Chondrocyte (in vitro differentiated cells): ENCODE data around the gene SAG. TPM values are rescaled to one million over a fixed set of nuclear protein-coding genes. Genes with fewer than 3 reads are reported as not detected.

Source experiments
- DNase-seq: peaks from one replicate; pipeline ENCODE4 v3.0.0; 2021; ENCODE audit warnings: mixed read lengths, low spot score
- H3K27ac Mint-ChIP-seq: one replicate; pipeline ENCODE4 v1.8.0; 2021; ENCODE audit warnings: mild to moderate bottlenecking, moderate library complexity, mixed read lengths; ENCODE audit not compliant: unreplicated experiment
- H3K27me3 Mint-ChIP-seq: 2 replicates; pipeline ENCODE4 v1.8.0; 2021; ENCODE audit warnings: low read depth, mixed read lengths
- H3K36me3 Mint-ChIP-seq: 2 replicates; pipeline ENCODE4 v1.8.0; 2021; ENCODE audit warnings: low read depth, mixed read lengths
- H3K4me1 Mint-ChIP-seq: 2 replicates; pipeline ENCODE4 v1.8.0; 2021; ENCODE audit warnings: low read depth, mild to moderate bottlenecking, mixed read lengths
- H3K4me3 Mint-ChIP-seq: one replicate; pipeline ENCODE4 v1.8.0; 2021; ENCODE audit warnings: mild to moderate bottlenecking, moderate library complexity, mixed read lengths; ENCODE audit not compliant: unreplicated experiment
- H3K9me3 Mint-ChIP-seq: 2 replicates; pipeline ENCODE4 v1.8.0; 2021; ENCODE audit warnings: low read depth, mixed read lengths
- total RNA-seq: library from RNA; stranded (reverse); gene quantifications from 3 replicates; pipeline ENCODE4 v1.2.1, GENCODE V29; 2021
- TF ChIP-seq, protein P1 (sequence below): fragments of 200-600 bp; sonication (generic); IDR thresholded peaks from 2 replicates; pipeline ENCODE4 v1.5.0; 2021; ENCODE audit warnings: antibody characterized with exemption, mild to moderate bottlenecking, moderate library complexity

SAG gene
- total RNA-seq, 1 donor from 2014 or later, result not detected

DNA sequence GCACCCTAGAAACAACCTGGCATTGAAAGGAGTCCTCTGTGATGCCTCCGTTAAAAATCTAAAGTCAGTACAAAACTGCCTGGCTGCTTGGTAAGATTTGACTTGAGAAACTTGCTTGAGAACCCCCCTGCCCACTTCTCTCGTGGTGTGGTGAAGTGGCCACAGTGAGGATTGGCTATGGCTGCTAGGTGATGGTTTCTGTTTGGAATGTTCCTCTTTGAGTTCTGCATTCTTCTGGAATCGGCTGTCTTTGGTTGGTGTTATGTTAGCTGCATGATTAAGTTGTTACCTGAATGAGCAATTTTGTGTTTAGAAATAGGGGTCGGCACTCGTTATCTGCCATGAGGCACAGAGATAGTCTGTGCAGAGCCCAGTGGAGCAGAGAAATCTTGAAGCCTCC is 21.7 kb upstream of the SAG start:
- TF ChIP-seq, protein P1, sequence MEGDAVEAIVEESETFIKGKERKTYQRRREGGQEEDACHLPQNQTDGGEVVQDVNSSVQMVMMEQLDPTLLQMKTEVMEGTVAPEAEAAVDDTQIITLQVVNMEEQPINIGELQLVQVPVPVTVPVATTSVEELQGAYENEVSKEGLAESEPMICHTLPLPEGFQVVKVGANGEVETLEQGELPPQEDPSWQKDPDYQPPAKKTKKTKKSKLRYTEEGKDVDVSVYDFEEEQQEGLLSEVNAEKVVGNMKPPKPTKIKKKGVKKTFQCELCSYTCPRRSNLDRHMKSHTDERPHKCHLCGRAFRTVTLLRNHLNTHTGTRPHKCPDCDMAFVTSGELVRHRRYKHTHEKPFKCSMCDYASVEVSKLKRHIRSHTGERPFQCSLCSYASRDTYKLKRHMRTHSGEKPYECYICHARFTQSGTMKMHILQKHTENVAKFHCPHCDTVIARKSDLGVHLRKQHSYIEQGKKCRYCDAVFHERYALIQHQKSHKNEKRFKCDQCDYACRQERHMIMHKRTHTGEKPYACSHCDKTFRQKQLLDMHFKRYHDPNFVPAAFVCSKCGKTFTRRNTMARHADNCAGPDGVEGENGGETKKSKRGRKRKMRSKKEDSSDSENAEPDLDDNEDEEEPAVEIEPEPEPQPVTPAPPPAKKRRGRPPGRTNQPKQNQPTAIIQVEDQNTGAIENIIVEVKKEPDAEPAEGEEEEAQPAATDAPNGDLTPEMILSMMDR, result no peak
- H3K9me3 Mint-ChIP-seq, result no peaks in the 10 kb centered on the region
- no peak for DNase-seq
- no peaks in the 10 kb centered on the region for H3K27me3 Mint-ChIP-seq
- H3K36me3 Mint-ChIP-seq, result peaks cover 46% of the 10 kb centered on the region
- H3K27ac Mint-ChIP-seq, result no peak overlapping the region
- peaks cover 31% of the 10 kb centered on the region for H3K4me1 Mint-ChIP-seq
- H3K4me3 Mint-ChIP-seq, result no peak overlapping the region

DNA sequence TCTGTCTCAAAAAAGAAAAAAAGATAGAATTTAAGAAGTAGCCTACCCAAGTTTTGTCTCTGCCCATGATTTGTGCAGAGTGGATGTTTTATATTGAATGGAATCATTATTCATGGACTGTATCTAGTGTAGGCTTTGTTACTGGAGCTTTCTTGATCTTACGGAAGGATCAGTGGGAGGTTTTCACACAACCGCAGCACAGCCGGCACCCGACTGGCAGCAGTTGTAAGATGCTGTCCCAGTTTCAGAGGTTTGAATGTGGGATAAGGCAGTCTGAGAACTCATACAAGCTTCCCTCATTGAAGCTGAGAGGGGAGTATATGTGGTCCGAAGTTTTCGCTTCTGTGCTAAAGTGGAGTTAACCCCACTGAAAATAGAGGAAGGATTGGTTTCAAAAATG is 19.7 kb upstream of the SAG start:
- H3K36me3 Mint-ChIP-seq, result peaks cover 49% of the 10 kb centered on the region
- TF ChIP-seq, protein P1, result no peak

DNA sequence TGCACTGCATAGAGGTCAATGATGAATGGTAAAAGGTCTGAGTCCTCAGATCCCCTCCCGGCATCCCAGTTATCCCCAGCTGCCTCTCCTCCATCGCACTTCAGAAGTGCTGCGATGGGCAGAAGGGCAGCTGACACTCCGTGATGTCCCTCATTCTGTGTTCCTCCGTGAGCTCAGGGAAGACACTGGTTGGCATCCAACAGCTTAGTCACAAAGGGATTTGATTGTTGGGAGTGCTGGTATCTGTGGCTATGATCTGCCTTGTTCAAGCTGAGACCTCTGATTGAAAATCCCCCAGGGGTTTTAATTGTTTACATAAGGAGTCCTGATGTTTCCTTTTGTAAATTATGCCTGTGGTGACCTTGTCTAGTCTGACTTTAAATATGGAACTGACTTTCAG is 19.0 kb upstream of the SAG start:
- H3K27ac Mint-ChIP-seq, result no peak overlapping the region
- H3K36me3 Mint-ChIP-seq, result peaks cover 51% of the 10 kb centered on the region

More for the DNA sequence above, 19.7 kb upstream of the SAG start:
- DNase-seq, result no peak
- Mint-ChIP-seq H3K9me3 (no peaks in the 10 kb centered on the region), H3K4me3 (no peak overlapping the region), H3K27ac (no peak overlapping the region), H3K4me1 (peaks cover 23% of the 10 kb centered on the region), H3K27me3 (no peaks in the 10 kb centered on the region)

DNA sequence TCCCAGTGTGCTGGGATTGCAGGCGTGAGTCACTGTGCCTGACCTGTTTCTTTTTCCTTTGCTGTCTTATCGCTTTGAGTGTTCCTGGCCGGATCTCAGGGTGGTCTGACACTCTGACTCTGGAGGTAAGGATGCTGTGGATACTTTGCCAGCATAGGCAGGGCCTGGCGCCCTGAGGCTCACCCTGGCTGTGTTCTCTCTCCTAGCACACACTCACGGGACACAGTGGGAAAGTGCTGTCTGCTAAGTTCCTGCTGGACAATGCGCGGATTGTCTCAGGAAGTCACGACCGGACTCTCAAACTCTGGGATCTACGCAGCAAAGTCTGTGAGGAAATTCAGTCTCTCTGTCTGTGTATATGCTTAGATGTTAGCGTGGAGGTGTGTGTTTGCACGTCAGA is 18.0 kb upstream of the SAG start:
- TF ChIP-seq, protein P1, result no peak
- DNase-seq, result no peak
- no peaks in the 10 kb centered on the region for H3K9me3 Mint-ChIP-seq
- H3K36me3 Mint-ChIP-seq, result peaks cover 60% of the 10 kb centered on the region
- H3K4me3 Mint-ChIP-seq, result no peak overlapping the region
- no peaks in the 10 kb centered on the region for H3K27me3 Mint-ChIP-seq
- no peak overlapping the region for H3K27ac Mint-ChIP-seq
- peaks cover 23% of the 10 kb centered on the region for H3K4me1 Mint-ChIP-seq

More for the DNA sequence above, 19.0 kb upstream of the SAG start:
- no peak for DNase-seq
- Mint-ChIP-seq H3K27me3 (no peaks in the 10 kb centered on the region), H3K4me1 (peaks cover 23% of the 10 kb centered on the region), H3K4me3 (no peak overlapping the region), H3K9me3 (no peaks in the 10 kb centered on the region)
- TF ChIP-seq, protein P1, result no peak

DNA sequence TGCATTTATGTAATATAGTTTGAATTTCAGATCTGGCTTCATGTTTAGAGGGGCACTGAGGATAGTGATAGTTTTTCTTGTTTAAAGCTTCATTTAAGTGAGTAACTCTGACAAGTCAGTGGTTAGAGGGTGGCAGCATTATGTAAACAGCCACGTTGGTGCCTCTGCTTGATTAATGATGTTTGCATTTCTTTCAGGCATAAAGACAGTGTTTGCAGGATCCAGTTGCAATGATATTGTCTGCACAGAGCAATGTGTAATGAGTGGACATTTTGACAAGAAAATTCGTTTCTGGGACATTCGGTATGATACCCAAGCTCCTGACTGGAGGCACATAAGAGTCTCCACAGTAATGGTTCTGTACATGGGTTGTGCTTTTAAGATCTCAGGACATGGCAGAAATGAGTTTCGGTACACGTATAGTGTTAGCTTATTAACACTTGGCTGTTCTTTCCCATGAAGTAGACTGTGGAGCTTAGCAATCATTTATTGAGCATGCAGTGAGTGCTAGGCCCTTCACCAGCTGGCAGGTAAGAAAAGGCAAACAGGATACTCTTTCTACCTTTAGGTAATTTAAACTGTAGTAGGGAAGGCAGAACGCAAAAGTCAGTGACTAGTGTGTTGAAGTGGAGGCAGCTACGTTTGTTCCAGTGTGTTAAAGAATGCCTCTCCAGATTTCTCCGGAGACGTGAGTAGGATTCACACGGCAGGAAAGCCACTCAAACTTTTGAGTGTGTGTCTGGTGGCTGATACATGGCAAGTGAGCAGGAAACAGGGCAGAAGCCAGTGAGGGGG is 17.4 kb upstream of the SAG start:
- Mint-ChIP-seq H3K4me1 (peaks cover 19% of the 10 kb centered on the region), H3K36me3 (peaks cover 58% of the 10 kb centered on the region), H3K4me3 (no peak overlapping the region), H3K27me3 (no peaks in the 10 kb centered on the region), H3K9me3 (no peaks in the 10 kb centered on the region), H3K27ac (no peak overlapping the region)
- TF ChIP-seq, protein P1, result no peak
- no peak for DNase-seq
